Vagina (tissue), 2 donors: ENCODE results near the gene CISD2.

Experiments used
- POLR2A ChIP-seq, 2 donors: fragments of 450-650 bp; IDR thresholded peaks; one replicate each; pipeline ENCODE4 v1.6.1; 2017; ENCODE audit warnings: antibody characterized with exemption in 2 of 2, mild to moderate bottlenecking in 2 of 2, moderate library complexity in 2 of 2
- POLR2AphosphoS5 ChIP-seq, 2 donors: sonication (generic); formaldehyde crosslinking; IDR thresholded peaks; one replicate each; pipeline ENCODE4 v1.9.0; 2017; ENCODE audit warnings: antibody characterized with exemption in 2 of 2, mild to moderate bottlenecking in 2 of 2, low read depth in 1 of 2; ENCODE audit not compliant: insufficient read depth in 1 of 2
- TF ChIP-seq, protein P1 (sequence below), 3 experiments: fragments of 450-650 bp in 2 of 3; fragments of 200-600 bp in 1 of 3; sonication (generic) in 1 of 3; IDR thresholded peaks; one replicate each; pipeline ENCODE4 v1.5.1; 2017 to 2019; ENCODE audit warnings: antibody characterized with exemption in 3 of 3, mild to moderate bottlenecking in 2 of 3, moderate library complexity in 2 of 3

DNA sequence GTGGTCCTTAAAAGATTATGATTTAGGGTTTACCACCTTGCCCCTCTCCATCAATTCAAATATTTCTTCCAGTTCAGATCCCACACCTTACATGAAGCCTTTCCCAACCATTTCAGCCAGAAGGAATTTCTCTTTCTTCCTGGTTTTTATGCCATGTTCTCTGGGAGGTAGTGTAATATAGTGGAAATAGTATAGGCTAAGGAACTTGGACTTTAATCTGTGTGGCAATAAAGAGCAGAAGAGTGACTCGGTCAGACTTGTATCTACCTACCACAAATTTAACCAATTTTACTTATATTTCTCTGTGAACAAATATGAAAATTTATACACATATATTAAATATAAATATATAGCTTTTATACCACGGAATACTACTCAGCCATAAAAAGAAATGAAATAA lies 18.4 kb upstream of the CISD2 start:
- TF ChIP-seq, protein P1, sequence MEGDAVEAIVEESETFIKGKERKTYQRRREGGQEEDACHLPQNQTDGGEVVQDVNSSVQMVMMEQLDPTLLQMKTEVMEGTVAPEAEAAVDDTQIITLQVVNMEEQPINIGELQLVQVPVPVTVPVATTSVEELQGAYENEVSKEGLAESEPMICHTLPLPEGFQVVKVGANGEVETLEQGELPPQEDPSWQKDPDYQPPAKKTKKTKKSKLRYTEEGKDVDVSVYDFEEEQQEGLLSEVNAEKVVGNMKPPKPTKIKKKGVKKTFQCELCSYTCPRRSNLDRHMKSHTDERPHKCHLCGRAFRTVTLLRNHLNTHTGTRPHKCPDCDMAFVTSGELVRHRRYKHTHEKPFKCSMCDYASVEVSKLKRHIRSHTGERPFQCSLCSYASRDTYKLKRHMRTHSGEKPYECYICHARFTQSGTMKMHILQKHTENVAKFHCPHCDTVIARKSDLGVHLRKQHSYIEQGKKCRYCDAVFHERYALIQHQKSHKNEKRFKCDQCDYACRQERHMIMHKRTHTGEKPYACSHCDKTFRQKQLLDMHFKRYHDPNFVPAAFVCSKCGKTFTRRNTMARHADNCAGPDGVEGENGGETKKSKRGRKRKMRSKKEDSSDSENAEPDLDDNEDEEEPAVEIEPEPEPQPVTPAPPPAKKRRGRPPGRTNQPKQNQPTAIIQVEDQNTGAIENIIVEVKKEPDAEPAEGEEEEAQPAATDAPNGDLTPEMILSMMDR (IDR thresholded peaks at IDR 0.05): no peak
- TF ChIP-seq POLR2A (IDR thresholded peaks at IDR 0.05) (no peak), POLR2AphosphoS5 (IDR thresholded peaks at IDR 0.05; ENCODE audit: insufficient read depth in 1 of 2, low read depth in 1 of 2) (no peak)
